ENCODE measurements around the gene DEF6.

DEF6 gene, protein sequence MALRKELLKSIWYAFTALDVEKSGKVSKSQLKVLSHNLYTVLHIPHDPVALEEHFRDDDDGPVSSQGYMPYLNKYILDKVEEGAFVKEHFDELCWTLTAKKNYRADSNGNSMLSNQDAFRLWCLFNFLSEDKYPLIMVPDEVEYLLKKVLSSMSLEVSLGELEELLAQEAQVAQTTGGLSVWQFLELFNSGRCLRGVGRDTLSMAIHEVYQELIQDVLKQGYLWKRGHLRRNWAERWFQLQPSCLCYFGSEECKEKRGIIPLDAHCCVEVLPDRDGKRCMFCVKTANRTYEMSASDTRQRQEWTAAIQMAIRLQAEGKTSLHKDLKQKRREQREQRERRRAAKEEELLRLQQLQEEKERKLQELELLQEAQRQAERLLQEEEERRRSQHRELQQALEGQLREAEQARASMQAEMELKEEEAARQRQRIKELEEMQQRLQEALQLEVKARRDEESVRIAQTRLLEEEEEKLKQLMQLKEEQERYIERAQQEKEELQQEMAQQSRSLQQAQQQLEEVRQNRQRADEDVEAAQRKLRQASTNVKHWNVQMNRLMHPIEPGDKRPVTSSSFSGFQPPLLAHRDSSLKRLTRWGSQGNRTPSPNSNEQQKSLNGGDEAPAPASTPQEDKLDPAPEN

DNA sequence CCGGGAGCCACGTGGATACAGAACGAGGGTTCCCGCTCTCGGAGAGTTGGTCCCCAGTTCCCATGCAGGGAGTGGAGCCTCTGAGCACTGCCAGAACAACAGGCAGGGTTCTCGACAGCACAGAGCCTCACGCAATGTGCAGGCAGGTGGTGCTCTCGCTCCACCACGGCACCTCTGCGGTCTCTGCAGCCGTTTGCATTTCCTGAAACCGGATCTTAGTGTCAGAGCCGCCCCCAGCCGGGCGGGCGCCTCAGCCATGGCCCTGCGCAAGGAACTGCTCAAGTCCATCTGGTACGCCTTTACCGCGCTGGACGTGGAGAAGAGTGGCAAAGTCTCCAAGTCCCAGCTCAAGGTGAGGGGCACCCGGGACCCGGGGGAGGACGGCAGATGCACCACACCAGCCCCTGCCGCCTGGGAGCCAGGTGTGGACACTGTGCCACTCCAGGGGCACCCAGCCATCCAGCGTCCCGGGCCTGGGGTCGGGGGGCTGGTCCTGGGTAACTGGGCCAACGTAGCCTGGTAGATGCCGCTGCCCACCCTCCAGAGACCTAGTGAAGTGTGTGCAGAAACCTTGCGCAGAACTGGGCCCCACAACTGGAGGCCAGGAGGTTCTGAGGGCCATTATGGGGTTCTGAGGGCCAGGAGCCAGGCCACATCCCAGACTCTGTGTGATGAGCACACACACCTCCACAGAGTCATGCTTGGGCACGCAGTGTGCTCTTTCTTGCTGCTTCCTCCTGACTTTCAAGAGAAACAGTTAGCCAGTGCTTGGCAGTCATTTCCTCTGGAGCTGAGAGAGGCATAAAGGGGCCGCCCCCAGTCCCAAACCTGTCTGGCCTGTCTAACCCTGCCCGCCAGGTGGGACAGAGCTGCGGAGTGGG is at the start of gene DEF6:
Gene DEF6, plus strand, starts transcription at position 218 of the 881 bp plus-strand sequence. Its CDS starts 39 bp downstream, at position 257.
- DNase-seq, result peak; percentile 90

DNA sequence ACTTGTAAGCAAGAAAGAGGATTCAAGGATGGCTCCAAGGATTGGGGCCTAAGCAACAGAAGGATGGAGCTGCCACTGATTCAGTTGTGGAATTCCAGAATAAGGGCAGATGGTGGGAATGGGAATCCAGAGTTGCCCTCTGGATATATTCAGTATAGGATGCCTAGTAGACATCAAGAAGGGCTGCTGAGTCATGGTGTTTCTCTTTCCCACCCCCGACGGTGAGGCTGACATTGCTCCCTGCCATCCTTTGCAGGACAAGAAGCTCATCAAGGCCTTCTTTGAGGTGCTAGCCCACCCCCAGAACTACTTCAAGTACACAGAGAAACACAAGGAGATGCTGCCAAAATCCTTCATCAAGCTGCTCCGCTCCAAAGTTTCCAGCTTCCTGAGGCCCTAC is 49.3 kb upstream of the DEF6 start:
- no peak for DNase-seq

DNA sequence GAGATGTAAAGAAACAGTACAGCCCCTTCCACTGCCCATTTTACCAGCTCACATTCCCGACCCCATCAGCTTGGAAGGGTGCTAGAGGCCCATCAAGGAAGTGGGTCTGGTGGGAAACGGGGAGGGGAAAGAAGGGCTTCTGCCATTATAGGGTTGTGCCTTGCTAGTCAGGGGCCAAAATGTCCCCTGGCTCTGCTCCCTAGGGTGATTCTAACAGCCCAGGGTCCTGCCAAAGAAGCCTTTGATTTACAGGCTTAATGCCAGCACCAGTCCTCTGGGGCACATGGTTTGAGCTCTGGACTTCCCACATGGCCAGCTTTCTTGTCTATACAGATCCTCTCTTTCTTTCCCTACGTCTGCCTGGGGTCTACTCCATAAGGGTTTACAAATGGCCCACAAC is 48.7 kb upstream of the DEF6 start:
- DNase-seq, result no peak

DNA sequence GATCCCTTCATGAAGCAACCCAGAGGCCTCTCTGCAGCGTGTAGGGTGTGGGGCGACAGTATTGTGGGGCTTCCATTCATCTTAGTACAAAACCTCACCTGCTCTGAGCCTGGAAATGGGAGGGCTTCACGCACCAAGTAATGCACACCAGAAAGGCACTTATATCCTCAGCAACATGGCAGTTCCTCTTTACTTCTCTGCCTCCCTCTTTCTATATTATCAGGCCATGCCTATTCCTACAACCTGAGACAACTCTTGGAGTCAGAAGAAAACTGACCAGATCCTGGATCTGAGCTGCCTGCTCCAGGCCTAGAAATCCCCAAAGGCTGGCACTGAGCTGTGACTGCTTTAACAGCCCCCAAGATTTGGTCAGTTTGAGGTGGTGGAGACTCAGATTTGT is 45.7 kb upstream of the DEF6 start:
- no peak for DNase-seq

DNA sequence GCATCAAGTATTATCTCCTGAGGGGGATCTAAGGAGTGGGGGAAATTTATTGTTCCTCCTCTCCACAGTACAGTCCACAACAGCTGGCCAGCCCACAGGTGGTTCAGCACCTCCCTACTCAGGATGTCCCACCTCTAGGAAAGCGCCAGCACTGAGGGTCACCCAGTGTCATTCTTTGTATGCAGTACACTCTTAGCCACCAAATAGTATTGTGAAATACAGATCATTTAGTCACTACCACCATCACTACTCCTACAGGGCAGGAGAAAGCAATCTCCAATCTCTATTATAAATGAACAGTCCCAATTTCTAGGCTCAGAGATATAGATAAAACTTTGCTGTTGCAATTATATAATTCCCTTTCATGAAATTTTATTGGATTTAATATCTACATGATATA is 44.4 kb upstream of the DEF6 start:
- no peak for DNase-seq

DNA sequence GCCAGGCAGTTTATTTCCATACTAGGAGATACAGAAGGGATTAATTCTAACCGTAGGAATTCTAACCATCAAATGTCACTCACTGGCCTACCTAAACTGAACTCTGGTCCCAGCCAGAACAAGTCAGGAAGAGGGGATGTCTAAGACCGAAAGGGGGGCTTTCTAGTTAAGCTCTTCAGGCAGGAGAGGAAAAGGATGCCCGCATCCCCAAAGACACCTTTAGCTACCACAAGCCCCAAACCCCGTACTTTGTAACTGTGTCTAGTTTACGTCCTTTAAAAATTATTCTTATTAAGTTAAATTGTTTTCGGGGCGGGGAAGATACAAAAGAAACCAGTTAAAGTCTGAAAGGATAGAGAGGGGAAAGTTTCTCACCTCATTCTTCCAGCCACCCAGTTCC is 39.3 kb upstream of the DEF6 start:
- no peak for DNase-seq

DNA sequence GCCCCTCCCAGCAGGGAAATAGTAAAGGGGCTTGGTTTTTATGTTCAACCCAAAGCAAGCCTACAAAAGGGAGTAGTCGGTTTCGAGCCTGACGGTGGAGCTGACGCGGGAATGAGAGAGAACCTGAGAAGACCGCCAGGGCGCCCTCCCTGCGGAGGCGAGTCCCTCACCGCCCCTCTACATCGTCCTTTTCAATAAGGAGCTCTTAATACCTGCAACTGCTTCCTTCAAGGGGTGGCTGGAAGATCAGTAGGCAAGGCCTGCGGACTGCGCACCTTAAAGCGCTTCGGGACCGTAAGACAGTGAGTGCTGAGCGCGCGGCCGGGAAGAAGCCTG is 38.8 kb upstream of the DEF6 start:
- peak; percentile 38 for DNase-seq

DNA sequence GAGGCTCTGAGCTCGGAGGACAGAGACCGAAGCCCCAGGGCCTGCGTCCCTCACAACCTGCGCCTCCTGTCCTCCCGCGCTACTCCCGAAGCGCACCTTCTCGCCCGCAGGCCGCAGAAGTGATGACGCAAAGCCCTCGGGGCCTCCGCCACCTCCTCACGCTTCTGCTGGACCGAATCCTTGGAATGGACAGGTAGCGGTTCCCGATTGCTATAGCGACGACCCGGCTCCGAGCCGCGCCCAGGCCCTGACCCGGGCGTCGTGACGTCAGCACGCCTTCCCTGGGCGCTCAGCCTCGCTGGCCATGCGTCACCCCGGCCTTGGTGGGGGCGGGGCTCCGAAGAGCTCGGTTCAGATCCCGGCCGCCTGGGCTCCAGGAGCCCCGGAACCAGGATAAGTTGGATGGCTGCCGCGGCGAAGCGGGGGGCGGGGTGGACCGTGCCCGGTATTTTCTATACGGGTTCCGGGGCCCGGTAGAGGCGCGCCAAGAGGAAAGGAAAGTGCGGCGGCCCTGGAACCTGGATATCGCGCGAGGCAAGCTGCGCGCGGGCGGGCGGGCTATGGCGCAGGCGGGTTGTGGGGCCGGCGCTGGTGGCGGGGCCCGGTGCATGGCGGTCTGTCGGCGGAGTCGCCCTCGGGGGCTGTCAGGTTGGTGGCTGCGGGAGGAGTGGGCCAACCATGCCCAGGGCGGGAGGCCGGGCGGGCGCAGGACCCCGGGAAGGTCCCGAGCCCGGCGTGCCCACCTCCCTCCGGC is 38.2 kb upstream of the DEF6 start, which contains the start of gene ZNF76:
Gene ZNF76, plus strand, starts transcription at position 542 of the 754 bp plus-strand sequence. CDS start 21,417 bp downstream, outside the sequence.
- DNase-seq, result peak; percentile 94

DNA sequence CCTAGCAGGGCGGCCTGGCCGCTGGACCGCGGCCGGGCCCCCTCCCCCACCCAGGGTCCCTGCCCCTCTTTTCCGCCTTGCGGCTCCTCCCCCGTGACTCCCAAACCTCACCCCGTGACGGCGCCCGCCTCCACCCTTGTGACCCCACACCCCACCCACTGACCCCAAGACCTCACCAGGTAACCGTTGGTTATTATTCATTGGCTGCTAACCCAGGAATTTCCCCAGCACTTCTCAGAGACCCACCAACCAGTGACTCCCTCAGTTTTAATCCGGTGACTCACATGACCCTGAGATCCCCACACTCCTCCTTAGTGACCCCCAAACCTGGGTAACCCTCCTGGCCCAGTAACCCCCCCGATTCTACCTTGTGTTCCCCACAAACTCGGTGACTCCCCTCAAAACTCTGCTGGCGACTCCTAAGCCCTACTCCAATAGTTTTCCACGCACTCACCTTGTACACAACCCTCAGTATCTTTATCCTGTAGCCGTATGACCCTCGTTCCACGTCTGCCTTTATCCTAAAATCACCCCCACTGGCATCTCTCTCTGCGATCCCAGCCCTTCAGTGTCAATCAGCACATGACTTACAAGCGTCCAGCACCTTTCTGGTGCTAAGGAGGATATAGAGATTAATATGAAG is 37.5 kb upstream of the DEF6 start:
- peak; percentile 76 for DNase-seq

DNA sequence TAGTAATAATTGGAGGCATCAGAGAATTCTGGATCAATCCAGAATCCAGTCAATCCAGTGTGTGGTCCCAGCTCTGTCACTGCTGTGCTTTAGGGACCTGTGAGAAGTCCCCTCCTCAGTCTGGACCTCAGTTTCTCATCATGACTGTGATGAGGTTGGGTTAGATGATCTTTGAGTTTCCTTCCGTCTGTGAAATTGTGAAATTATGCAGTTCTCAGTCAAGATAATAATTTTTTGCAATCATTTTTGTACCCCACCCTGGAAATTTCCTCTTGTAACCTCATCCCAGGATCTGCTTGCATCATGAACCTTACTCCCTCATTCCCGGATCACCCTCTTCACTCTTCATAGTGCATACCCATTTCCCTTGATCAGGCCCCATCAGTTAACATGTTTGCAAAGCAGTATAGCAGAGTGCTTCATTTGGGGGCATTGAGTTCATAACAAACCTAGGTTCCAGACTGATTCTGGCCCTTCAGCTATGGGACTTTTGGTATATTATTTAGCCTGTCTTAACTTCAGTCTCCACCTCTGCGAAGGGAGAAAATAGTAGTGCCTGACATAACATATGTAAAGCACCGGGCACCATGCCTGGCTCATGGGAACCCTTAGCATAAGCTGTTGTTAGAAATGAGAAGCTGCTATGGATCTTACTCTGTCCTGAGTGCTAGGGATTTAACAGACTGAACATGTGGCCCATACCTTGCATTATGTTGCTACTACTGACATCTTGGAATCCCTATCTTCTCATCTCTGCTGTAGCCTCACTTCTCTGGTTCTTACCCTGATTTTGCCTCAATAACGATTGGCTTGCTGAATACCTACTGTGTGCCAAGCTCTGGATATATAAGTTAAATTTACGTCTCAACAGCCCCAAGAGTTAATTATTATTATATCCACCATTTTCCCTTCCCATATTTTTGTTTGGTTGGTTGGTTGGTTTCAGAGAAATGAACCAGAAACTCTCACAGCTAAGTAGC is 36.7 kb upstream of the DEF6 start:
- DNase-seq, result no peak

DNA sequence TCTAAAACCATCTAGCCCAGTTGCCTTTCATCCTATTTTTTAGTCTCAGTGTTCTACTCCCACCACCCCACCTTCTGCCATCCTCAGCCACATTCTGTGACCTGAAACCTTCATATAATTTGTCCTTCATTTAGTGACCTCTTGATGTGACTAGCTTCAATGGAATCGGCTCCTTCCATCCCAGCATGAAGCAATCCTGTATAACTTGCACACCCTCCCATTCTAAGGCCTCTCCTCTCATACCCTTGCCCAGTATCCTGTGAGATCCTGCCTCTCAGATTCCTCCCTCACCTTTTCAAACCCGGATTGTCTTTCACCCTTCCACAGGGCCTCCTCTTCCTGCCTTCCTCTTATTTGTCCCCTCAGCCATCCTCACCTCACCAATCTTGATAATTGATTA is 35.0 kb upstream of the DEF6 start:
- no peak for DNase-seq

DNA sequence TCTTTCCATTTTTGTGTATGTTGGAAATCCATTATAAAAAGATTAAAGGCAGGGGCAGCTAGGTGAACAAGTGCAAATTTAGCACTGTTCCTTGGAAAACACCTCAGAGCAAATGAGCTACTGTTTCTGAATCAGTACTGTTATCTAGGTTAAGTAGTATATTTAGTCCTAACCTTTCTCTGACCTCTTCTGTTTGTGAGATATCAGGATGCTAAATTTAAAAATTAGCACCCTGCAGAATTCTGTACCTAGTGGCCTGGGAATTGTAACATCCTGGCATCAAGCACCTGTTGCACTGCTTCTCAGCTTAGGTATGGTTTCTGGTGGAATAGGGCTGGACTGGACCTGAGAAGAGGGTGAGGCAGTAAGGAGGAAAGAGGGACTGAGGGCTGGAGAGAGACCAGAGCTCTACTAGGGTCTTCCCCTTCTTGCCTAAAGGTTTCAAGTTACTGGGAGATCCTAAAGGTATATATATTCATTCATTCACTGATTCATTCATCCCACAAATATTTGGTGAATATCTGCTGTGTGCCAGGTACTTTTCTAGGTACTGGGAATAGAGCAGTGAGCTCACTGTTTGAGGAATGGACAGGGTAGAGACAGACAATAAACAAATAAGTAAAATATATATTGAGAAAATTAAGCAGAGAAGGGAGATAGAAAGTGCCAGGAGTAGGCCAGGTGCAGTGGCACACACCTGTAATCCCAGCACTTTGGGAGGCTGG is 32.9 kb upstream of the DEF6 start:
- DNase-seq, result no peak

DNA sequence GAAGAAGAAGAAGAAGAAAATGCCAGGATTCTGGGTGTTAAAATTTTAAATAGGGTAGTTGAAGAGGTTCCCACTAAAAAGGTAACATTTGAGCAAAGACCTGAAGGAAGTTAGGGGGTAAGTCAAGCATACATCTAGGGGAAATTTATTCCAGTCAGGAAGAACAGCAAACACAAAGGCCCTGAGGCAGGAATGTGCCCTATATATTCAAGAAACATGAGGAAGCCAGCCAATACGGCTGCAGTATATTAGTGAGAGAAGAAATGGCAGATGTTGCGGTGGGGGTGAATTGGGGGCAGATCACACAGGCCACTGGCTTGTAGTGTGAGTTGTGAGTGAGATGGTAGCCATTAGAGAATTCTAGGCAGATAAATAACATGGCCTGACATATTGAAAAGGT is 32.1 kb upstream of the DEF6 start:
- no peak for DNase-seq

DNA sequence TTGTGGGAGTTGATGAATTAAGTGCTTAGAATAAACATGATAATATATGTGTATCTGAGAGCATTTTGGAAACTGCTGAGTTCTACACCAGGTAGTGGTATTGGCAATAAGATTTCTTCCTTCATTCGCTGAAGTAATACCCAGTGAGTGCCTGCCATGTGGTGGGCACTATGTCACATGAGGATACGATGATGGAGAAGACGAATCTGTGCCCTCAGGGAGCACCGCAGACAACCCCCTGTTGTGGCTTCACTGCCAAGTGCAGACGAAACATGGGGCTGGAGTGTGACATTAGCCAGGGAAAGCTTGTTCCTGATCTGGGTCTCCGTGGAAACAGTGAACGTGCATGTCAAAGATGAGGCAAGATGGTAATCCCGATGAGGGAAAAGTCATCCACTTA is 30.2 kb upstream of the DEF6 start:
- no peak for DNase-seq

DNA sequence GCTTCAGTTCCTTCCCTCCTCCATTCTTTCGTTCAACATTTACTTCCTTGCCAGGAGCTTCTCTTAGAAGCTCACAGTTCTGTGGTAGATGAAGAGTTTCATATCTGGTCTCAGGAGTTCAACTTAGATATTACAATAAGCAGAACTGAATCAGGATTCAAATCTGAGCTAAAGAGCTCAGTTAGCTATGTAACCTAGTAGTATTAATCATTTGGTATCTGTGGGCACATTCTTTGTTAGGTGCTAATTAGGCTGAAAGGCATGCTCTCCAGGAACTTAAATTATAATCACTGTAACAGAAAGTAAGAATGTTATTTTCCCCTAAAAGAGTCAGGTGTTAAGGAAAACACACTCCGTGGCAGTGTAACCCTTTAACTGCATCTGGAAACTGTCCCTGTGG is 29.7 kb upstream of the DEF6 start:
- DNase-seq, result no peak

DNA sequence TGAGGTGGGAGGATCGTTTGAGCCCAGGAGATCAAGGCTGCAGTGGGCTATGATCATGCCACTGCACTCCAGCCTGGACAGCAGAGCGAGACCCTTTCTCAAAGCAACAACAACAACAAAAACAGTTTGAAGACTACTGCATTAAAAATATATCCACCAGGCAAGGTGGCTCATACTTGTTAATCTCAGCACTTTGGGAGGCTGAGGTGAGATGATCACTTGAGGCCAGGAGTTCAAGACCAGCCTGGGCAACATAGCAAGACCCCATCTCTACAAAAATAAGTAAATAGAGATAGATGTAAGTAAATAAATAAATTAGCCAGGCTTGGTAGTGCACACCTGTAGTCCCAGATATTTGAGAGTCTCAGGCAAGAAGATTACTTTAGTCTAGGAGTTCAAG is 25.6 kb upstream of the DEF6 start:
- DNase-seq, result no peak

DNA sequence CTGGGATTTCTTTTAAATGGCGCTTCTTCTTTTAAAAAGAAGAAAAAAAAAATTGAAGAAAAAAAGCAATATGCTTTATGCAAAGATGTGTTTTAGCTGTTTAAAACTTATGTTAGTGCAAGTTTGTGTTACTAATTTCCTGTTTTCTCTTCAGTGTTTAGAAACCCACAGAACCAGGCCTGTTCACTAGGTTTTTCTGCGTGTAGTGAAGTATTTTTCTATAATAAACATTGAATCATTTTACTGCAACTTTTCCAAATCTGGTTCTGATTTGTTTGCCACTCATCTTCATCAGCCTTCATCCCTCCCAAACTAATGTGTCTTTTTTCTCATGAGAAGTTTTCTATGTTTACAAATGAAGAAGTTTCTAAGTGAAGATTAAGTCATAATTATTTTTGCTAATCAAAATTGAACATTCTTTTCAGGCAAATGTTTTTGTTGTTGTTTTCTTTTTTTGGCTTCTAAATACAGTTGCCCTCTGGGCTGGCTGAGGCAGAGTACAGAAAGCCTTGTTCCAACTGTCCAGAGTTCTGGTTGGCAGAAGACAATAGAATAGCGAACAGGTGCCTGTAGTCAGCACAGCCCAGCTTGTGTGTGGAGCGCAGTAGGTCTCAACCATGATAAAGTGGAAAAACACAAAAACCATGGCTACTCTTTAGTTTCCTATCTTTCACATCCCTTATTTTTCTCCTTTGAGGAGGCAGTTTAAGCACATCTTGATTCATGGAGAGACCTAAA is 23.6 kb upstream of the DEF6 start:
- DNase-seq, result no peak

DNA sequence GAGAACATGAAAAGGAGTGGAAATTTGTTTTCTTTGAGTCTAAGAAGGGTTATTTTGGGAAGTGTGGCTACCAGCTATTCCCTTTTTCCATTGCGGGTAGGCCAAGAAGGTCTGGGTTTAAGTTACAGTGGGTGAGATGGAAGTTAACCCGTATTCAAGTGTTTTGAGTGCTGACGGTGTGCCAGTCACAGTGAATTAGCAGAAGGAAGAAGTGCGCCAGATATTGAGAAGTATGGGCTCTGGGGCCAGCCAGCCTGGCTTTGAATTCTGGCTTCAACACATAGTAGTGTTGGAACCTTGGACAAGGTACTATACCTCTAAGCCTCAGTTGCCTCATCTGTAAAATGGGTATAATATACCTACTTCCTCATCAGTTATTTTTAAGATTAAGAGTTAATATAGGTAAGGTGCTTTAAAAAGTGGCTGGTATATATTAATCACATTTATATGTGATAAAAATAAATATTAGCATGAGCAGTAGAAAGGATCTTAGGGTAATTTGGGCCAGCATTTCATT is 21.8 kb upstream of the DEF6 start:
- no peak for DNase-seq

DNA sequence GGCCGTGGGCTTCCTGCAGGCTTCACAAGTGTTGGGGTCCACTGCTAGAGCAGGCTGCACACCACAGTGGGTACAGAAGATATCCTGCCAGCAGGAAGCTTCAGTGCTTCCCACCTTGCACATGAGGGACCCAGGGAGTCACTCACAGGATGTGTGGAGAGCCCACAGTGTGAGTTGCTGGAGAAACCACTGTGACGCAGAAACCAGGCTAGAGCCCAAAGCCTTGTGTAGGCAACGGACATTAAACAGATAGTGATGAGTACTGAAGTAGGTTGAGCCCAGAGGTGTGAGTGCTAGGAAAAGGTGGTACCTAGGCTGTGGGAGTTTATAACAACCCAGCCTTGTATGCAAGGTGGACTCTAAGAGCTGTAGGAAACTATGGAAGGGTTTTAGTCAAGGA is 18.9 kb upstream of the DEF6 start:
- no peak for DNase-seq

All from stimulated activated CD4-positive, alpha-beta T cell treated with anti-CD3 and anti-CD28 coated beads, Interleukin-1b, Interleukin-23, amount 100 ng/mL, for 48 hours (primary cell).